NCI-H1930 (cell line): ENCODE results near the gene MIEN1.
"Not testable (repeated sequence)": the region's sequence is repeated elsewhere in the genome, so short reads cannot be mapped to it uniquely, and the experiment has no call there.

Experiments
- DNase-seq, 2 experiments: peaks; one replicate each; lab custom pipeline; 2025; lab: John Stamatoyannopoulos, UW

MIEN1 gene

DNA sequence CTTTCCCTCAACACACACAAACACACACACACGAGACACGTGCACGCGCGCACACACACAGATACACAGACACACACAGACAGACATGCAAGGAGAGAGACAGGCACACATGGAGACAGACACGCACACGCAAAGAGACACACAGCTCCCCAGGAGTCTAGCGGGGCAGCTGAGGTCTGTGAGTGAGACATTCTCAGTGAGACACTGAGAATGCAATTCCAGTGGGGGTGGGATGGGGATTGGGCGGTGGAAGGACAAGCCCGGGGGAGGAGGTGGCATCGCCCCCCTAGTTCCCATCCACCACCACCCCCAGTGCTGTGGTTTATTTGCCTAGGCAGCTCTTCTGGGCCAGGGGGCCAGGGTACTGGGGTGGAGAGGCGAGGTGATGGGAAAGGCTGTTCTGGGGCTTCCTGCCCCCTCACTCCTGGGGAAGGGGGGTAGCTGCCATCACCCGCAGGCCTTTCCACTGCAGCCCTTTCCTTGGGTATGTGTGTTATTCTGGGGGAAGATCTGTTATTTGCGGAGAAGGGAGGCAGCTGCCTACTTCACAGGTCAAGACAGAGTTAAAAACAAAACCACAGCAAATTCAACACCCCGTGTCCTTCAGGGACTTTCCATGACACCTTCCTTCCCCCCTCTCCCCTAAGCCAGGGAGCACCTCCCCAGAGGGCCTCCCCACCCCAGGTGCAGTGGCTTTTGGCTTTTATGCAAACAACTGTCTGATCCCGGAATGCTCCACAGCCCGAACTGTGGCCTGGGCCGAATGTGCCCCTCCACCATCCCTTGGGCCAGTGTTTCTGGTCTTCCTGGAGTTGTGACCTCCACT, 25.4 kb upstream of the MIEN1 start:
- no peak for DNase-seq

DNA sequence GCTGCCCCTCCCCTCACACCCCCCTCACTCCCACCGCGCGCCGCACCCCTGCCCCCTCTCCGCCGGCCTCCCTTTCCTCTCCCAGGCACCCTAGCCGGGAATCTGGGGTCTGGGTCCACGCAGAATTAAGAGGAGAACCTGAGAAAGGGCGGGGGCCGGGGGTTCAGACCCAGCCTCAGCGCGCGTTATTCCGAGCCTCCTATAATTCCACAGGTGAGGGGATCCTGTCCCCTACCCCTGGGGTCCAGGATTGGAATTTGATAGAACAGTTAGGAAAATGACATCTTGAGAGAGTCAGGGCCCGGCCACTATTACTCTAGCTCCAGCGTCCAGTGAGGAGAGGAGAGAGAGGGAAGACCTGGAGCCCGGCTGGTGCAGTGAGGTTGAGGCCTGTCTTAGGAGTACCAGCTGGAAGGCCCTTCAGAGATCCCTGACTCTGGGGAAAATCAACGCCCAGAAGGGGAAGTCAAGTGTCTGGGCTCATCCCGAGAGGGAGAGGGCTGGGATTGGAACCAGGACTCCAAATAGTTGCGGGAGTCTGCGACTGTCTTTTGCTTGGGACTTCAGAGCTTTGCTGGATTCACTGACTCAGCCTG, 24.7 kb upstream of the MIEN1 start:
- no peak for DNase-seq

DNA sequence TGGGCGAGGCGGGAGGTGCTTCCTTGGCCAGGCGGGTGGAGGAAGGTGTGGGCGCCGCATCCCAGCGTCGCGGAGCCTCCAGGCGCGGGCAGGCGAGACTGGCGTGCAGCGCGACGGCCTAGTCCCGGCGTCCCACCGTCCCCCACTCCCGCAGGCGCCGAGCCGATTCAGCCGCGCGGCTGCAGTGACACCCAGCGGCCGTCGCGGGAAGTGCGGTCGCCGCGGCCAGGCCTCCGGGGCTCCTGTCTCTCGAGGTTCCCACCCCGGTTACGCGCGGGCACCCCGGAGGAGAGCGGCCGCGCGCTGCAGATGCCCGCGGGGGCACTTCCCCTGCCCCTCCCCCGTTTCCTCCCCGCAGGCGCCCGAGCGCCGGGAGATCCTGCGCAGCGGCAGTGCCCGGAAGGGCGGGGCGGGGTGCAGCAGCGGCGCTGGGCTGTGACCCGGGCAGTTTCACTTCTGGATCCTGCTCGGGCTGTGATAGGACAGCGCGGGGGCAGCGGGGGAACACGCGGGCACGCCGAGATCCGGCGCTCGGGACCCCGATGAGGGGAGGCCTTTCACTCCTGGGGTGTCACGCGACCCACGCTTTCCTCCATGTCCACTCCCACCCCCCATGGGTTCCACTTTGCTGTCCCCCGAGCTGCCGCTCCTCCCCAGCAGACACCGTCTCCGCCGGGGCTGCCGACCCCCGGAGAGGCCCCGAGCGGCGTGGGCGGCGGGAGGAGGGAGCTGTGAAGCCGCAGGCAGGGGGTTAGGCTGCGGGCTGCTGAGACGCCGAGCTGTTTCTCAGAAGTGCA, 24.0 kb upstream of the MIEN1 start:
- peak; percentile 57 to 81 for DNase-seq

DNA sequence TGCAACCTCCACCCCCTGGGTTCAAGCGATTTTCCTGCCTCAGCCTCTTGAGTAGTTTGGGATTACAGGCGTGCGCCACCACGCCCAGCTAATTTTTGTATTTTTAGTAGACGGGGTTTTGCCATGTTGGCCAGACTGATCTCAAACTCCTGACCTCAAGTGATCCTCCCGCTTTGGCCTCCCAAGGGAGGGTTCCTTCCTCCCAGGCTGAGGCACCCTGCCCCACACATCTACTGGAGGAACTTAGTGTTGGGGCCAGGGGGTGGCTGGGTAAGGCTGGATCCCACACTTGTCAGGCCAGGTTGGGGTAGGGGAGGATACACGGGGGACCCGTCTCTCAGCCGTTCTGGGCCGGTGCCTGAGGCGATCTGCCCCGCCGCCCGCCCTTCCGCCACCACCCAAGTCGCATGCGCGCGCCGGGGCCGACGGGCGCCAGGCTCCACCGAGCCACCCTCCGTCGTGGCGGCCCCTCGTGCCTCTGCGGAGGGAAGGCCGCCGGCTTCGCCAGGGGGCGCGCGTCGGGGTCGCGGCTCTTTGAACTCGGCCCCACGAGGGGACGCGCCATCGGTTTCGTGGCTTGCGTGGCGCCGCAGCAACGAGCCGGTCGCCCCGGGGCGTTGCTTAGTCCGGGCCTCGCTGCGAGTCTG, 23.3 kb upstream of the MIEN1 start:
- peak; percentile 44 to 65 for DNase-seq

DNA sequence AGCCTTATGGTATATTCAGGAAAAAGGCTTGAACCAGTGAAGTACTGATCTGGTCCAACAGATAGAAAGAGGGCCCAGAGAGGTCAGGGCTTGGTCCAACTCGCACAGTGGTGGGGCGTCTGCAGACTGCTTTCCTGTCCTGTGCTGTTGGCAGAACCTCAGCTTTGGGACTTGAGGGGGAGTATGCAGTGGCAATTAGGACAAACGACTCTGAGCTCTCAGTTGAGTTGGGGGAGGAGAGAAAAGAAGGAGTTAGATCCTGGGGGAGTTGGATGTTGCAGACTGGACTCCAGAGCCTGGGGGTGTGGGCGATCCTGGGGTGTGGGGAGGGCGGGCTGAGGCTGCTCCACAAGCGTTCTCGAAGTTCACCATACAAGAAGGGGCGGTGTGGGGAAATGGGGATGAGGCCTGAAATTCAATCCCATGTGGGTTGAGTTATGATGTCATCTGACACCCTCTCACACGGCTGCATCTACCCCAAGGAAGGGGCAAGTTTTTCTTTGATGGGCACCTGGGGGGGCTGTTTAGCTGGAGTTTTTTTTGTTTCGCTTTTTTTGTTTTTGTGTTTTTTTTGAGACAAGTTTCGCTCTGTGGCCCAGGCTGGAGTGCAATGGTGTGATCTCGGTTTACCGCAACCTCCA, 22.0 kb upstream of the MIEN1 start:
- no peak for DNase-seq

DNA sequence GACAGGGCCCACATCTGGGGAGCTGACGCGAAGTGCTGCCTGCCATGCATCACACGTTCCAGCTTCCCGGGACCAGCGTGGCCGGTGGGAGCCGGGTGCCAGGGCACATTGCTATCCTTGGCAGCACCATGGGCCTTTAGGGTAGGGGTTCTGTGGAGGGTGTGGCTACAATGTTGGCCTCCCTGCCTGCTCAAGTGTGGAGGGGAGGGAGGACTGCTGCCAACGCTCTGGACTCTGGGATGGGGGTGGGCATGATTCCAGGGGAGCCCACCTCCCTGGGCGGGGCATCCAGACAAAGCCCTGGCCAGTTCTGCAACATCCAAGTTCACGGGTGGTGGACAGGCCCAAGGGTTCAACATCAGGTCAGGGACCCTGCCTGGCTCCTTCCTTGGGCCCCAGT, 21.3 kb upstream of the MIEN1 start:
- no peak for DNase-seq

DNA sequence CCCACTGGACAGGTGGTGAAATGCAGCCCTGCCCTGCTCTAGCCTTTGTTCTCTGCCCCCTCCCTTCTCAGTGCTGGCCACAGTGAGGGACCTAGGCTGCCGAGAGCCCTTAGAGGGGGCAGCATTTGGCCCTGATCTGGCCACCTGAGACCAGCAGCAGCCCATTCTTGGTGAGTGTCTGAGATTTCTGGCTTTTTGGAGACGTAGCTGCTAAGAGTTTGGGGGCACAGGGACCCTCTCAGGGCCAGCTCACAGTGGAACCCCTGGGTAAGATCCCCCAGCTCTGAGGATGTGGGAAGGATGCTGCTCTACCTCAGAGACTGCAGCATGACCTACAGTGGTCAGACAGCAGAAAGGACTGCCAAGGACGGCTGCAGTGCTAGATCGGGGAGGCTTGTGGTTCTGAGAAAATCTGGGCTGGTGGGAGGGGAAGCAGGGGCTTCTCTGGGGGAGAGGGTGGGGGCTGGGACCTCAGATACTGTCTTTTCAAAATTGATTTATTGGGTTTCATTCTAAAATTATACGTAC, 20.7 kb upstream of the MIEN1 start:
- DNase-seq, result no peak

DNA sequence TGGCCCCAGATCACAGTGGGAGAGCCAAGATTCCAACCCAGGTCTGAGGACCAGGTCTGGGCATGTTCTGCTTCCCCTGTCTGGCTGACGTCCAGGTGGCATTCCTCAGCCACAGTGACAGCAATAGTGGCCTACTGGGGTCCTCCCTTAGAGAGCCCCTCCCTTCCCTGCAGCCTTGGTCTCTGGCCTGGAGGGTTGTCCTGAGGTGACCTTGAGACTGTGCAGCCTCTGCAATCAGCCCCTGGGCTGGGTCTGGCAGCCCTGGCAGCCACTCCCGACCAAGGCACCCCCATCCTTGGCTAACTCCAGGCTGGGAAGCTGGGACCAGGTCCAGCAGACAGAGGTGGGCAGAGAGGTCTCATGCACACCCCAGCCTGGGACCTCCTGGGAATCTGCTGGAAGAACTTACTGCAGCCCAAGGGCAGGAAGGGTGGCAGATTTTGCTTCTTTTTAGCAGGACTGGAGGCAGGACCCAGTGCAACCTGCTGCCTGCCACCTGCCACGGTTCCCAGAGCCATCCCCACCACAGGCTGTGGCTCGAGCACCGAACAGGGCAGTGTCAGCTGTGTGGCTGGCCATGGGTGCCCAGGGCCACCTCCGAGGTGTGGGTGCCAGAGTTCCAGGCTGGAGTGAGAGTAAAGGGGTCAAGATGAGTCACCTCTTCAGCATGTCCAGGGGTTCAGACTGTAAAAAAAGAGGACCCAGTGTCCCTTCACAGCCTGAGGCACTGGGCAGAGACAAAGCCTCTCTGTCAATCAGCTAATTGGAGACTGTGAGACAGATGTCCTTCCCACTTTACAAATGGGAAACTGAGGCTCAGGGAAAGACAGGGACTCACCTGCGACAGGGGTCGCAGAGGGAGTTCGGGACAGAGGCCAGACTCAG, 20.0 kb upstream of the MIEN1 start:
- DNase-seq, result no peak

DNA sequence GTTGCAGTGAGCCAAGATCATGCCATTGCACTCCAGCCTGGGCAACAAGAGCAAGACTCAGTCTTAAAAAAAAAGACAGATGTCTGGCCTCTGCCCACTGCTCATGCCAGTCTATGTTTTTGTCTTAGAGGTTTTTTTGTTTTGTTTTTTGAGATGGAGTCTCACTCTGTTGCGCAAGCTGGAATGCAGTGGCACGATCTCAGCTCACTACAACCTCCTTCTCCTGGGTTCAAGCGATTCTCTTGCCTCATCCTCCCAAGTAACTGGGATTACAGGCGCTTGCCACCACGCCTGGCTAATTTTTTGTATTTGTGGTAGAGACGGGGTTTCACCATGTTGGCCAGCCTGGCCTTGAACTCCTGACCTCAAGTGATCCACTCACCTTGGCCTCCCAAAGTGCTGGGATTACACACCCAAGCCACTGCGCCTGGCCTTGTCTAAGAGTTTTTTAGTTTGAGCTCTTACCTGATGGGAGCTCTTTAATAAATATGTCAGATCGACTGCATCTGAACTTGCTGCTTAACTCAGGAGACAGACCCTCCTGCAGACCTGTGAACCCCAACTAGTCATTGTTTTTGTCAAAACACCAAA, 18.2 kb upstream of the MIEN1 start:
- not testable (repeated sequence) for DNase-seq

DNA sequence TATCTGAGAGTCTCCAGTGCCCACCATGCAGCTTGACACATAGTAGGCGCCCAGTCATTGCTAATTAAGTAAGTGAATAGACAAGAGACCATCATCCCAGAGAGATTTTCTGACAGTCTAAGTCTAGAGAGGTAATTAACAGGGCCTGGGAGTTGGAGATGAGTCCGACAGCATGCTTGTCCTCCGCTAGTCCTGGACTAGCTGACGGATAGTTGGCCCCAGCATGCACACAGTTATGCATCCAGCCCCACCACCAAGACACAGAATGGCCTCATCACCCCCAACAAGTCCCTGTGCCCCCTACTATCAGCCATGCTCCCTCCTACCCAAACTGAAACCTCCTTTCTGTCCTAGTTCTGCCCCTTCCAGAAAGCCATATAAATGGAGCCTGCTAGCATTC, 17.4 kb upstream of the MIEN1 start:
- DNase-seq, result no peak

DNA sequence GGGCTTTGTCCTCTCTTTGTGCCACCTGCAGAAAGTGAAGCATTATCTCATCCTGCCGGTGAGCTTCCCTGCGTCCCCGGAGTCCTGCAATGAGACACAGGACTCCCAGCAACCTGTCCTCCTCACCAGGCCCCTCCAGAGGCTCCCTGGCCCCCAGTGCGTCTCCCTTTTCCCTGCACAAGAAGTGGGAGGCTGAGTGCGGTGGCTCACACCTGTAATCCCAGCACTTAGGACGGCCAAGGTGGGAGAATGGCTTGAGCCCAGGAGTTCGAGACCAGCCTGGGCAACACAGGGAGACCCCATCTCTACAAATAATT, 15.8 kb upstream of the MIEN1 start:
- no peak for DNase-seq

DNA sequence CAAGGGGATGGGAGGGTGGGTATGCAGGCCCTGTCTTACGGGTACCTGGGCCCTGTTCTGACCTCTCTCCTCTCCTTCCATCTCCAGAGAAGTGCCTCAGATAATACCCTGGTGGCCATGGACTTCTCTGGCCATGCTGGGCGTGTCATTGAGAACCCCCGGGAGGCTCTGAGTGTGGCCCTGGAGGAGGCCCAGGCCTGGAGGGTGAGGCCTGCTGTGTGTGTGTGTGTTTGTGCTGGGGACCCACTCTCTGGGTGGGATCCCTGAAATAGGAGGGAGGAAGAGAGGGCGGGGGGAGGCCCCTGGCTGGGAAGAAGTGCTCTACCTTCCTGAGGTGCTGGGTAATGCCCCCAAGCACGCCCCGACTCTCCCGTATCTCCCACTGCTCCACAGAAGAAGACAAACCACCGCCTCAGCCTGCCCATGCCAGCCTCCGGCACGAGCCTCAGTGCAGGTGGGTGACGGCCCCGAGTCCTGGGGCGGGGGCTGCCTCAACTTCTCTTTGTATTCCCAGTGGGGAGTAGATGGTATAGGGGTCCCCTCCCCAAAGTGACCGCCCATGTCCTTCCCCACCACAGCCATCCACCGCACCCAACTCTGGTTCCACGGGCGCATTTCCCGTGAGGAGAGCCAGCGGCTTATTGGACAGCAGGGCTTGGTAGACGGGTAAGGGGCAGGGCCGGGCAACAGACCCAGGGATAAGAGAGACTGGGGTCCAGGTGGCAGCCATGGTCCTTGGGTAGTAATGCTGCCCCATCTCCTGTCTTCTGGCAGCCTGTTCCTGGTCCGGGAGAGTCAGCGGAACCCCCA, 15.2 kb upstream of the MIEN1 start:
- no peak for DNase-seq

DNA sequence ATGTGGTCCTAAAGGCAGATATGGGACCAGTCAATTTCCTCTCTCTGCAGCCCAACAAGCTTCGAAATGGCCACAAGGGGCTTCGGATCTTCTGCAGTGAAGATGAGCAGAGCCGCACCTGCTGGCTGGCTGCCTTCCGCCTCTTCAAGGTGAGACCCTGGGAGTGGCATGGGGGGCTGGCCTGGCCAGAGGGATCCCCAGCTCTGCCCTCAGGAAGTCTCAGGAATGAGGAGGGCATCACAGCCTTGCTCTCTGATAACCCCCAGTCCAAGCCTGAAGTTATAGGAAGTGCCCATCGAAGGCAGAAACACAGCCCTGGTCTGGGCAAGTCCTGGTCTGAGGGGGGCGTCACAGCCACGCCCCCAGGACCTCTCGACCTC, 14.5 kb upstream of the MIEN1 start:
- no peak for DNase-seq

DNA sequence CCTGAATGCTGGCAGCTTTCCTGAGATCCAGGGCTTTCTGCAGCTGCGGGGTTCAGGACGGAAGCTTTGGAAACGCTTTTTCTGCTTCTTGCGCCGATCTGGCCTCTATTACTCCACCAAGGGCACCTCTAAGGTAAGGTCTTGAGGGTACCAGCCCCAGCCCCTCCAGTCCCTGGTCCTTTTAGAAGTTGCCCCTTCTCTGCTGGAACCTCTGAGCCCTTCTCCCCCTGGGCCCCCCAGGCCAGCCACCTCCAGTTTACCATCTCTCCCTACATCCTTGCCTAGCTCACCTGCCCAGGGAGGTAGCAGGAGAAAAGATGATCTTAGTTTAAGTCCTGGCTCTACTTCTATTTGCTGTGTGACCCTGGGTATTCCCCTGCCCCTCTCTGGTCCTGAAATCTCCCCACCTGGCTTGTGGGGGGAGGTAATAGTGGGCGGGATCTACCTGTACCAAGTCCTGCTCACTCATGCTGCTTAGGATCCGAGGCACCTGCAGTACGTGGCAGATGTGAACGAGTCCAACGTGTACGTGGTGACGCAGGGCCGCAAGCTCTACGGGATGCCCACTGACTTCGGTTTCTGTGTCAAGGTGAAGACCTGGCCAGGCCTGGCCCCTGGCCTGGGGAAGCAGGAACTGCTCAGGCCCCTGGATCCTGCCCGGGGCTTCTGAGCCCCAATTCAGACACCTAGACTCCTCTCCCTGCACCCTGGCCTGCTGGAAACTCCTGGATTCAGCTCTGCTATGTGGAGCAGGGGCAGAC, 13.9 kb upstream of the MIEN1 start:
- DNase-seq, result no peak

DNA sequence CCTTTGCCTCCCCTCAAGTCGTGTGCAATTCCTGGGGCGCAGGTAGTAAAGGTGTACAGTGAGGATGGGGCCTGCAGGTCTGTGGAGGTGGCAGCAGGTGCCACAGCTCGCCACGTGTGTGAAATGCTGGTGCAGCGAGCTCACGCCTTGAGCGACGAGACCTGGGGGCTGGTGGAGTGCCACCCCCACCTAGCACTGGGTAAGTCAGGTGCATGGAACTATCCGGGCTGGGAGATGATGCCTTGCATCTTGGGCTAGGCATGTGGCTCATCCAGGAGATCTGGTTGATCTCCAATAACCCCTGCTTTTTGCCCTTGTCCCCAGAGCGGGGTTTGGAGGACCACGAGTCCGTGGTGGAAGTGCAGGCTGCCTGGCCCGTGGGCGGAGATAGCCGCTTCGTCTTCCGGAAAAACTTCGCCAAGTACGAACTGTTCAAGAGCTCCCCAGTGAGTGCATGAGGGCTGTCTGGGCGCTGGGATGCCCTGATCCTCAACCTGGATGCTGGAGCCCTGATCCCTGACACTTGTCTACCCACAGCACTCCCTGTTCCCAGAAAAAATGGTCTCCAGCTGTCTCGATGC, 12.6 kb upstream of the MIEN1 start:
- no peak for DNase-seq

DNA sequence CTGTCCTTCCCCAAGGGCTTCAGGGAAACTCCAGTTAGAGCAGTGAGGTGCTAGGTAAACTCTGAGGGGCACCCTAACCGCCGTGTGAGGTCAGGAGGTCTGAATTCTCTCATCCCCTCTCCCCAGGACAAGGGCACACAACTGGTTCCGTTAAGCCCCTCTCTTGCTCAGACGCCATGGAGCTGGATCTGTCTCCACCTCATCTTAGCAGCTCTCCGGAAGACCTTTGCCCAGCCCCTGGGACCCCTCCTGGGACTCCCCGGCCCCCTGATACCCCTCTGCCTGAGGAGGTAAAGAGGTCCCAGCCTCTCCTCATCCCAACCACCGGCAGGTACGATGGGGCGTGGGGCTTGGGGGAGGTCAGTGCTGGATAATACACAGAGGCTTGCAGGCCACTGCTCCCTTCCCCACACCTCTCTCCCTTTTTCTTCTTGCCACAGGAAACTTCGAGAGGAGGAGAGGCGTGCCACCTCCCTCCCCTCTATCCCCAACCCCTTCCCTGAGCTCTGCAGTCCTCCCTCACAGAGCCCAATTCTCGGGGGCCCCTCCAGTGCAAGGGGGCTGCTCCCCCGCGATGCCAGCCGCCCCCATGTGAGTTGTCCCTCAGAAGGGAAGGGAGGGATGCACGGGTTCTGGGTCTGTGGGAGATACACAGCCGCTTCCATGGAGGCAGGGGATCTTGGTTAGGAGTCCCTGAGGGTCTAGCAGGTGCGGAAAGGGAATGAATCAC, 12.0 kb upstream of the MIEN1 start:
- DNase-seq, result no peak

DNA sequence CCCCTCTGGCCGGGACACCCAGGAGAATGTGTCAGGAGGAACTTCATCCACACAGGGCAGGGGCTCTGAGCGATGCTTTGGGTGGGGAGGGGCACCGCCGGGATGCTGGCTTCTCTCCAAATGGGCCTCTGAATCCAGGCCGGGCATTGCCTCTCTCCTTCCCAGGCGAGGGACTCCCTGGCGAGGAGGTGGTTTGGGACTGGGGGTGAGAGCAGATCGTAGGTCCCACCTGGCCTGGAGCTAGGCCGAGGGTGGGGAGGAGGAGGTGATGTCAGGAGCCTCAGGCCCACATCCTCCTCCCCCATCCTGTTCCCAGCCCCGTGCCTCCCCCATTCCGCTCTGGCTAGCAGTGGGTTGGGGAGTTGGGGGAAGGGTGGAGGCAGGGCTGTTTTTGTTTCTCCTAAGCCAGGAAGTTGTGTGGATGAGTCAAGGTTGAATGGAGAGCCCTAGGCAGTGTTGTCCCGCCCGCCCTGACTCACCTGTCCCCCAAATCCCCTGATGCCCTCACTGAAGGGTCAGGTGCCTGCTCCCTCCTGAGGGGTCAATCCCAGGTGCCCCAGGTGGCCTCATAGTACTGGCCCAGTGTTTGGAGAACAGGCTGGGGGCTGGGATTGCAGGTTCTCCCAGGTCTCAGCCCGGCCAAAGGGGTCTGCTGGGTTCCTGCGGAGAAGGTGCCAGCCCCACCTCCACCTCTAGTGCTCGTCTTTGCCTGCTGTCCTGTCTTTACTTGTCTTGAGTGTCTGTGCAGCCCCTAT, 10.2 kb upstream of the MIEN1 start:
- no peak for DNase-seq
